Stimulated activated CD4-positive, alpha-beta T cell treated with anti-CD3 and anti-CD28 coated beads, Interleukin-12 subunit alpha, Interleukin-12 subunit beta, amount 100 ng/mL, for 4 hours (primary cell): Measurements from ENCODE around the gene VWF.

ENCODE experiments used
- DNase-seq: peaks from one replicate; pipeline ENCODE4 v3.0.0-alpha.2; 2020

VWF gene

DNA sequence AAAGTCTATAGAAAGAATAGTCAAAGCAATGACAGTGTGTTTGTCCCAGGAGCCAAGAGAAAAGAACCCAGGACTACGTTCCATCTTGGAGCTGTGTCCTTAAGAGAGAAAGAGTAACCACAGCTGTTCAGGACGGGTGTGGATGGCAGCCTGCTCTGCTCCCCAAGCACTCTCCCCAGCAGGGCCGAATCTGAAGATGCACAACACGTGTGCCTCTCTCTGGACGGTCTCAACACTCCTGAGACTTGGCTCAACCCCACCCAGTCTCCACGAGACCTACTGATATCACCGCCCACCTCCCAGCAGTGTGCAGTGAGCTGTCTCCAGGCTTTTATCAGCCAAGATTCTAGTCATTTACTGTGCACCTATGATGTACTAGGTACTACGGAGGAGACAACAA is 152.1 kb downstream of the VWF start:
- no peak for DNase-seq

DNA sequence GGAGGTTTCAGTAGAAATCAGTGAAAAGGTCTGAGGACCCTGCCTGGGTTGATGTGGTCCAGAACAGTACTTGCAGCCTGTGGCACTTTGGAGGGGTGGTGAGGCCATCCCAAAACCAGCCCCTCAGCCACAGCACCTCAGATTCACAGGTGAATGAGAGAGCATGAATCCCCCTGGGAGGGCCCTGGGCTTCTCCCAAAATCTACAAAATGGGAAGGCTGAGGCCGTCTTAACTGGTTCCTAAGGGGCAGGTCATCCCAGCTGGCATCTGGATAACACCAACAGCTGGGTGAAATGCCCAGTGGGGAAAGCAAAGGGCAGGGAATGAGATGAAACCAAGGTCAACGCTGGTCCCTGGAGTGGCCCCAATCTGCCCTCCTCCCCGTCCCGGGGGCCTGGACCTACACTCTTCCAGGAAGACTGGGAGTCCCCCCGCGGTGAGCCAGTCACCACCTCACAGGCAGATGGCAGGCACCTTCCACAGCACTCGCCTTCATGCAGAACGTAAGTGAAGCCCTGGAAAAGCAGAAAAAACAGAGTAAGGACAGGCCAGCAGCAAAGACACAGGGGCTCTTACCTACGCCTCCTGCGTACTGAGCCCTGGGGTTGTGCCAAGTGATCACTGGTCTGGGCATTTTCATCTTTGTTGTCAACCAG is 153.1 kb downstream of the VWF start:
- no peak for DNase-seq

DNA sequence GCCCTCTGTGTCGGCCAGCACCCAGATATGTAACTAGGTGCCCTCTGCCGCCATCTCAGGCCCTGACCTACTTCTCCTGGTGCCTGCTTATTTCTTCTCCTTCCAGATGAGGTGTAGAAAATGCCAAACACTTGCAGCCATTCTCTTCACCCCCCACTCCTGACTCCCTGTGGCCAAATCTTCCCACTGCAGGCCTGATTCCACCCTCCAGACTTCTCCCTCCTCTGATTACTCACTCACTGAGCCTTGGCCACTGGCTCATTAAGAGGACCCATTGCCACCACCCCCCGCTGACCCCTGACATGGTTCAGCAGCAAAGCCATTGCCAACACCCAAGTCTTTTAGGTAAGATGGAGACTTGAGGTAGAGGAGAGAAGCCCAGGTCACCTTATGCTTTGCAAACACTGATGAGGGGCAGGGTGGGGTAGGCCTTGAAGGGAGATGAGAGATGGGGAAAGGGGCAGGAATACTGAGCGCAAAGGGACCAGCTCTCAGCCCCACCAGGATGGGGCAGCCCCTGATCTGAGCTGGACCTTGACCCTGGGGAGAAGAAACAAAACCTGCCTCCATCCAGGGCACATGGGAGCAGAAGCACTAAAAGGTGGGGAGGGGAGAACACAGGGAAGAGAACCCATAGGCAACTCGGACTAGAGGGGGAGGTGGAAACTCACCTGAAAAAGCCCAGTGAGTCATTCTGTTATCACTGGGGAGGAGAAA is 154.3 kb downstream of the VWF start:
- DNase-seq: no peak

DNA sequence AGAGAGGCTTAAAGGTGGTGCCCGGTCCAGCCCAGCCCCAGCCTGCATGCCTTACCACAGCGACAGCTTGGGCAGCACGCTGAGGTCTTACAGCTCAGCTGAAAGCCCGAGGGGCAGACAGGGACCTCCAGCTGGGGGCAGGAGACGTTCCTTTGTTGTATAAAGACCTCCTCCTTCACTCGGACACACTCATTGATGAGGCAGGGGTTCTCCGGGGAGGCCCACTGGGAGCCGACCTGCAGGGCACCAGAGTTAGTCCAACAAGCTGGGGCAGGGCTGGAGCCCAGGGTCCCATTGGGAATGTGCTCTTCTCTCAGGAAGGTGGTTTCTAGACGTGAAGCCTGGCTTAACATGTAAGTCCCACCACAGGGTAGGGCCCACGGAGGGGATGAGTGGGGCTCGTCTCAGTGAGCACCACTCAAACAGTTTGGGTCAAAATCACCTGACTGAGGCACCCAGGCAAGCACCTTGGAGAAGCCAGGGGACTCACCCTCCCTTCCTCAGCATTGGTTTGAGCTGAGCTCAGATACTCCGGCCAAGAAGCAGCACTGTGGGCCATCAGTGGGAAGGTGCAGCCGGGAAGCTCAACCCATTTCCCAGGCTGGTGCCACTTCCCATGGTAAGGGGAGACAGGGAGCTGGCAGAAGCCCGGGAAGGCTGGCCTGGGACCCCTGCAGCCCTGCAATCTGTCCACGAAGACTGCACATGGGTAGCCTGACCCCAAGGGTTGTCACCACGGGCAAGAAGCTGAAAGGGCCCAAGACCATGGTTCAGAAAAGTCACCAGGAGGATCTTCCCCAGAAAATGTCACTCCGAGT is 155.1 kb downstream of the VWF start:
- no peak for DNase-seq

DNA sequence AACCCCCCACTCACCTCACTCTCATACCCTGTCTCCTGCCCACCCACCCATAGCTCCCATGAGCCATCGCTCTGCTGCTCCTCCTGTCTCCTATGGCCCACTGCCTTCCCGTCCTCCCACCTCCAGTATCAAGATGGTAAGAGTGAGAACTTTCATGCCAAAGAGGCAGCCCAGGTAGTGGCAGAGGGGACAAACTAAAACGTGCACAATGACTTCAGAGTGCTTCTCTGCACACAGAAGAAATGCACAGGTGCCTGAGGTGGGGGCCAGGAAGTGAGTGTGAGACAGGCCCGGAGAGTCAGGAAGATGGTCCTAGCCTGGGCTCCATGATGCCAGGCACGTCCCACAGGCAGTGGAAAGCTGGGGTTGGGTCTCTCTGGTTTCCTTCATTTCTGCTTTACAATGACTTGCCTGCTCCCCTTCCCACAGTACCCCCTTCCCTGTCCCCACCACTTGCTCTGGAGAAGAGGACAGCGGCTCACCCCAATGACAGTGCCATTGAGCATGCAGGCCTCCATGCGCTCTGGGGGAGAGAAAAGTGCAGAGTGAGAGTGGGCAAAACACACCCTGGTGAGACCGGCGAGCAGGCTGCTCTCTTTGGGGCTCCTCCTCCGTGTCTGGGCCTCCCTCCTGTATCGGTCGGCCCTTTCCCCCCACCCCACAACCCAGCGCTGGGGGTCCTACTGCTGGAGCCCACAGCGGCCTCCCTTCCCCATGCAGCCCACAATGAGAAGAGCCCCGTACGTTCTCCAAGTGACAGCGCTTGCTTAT is 156.6 kb downstream of the VWF start:
- no peak for DNase-seq

DNA sequence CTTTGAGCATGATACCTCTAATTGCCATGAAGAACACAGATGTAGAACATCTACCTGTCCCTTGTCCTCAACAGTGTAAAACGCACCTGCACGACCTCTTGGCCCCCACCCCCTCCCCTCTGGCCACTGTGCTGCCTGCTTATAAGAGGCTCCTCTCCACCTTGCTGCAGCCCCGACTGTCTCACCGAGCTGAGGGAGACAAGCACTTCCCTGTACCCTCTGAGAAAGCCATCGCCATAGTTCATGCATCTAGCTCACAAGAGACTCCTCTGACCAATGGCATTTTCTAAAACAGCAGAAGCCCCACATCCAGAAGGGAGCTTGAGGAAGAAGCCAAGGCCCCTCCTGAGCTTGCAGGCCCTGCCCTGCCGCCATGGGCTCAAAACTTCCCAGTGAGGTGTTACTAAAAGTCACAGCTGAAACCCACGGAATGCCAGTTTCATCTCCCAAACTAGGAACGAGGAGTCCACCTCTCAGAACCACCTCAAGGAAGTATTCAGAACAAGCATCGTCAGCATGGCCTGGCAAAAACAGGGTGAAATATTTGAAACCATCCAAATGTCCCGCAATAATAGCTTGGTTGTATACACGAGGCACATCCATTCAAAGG is 157.9 kb downstream of the VWF start:
- no peak for DNase-seq

DNA sequence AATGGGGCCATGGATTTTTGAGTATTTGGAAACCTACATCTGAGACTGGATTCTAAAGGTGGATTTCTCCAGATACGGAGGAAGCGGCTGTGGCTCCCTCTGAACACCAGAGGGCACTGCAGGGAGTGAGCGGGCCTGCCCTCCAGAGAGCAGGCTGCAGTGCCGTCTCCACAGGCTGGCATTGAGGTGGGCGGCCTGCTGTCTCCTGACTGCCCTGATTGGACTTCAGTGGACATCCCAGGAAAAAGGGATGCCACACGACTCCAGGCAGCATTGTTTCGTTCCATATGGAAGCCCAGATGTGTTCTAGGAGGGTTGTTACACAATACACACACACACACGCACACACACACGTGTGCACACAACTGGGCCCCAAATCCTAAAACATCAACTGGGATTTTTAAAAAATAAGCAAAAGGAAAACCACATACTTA is 158.5 kb downstream of the VWF start:
- DNase-seq: peak; percentile 38

DNA sequence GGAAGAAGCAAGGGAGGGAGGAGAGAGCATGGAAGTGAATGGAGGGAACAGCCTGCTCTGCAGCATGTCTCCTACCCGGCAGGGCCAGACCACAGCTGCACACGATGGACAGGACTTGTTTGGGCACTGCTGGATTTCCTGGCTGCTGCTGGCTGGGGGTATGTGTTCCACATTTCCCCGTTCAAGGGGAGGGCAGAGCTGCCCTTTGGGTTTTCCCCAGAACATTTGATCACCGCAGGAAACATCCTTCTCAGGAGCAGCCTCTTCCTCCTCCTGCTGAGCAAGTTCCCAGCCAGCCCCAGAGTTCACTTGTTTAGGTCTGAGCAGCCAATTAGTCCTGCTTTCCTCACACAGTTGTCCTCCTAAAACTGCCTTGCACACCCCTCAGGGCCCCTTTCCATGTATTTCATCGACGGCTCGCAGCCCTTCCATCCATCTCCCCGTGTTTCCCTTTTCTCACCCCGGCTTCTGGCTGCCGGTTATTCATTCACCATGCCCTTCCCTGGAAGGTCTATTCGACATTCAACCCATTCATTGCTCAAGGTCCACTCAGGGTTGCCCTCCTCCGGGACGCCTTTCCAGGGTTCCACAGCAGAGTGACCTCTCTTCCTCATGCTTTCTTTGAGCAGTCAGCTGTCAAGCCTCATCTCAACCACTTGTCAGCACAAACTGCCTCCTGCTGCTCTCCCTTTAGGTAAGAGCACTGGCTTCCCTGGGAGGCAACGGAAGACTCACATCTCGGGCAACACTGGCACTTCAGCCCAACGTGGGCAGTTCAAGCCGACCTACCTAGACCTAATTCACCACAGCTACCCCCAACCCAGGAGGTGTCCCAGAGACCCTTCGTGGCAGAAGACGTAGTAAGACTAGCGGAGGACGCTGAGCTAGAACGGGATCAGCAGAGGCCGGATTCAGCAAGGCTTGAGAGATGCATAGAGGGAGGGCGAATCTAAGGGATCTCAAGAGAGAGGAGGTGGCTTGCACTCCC is 159.3 kb downstream of the VWF start:
- no peak for DNase-seq

DNA sequence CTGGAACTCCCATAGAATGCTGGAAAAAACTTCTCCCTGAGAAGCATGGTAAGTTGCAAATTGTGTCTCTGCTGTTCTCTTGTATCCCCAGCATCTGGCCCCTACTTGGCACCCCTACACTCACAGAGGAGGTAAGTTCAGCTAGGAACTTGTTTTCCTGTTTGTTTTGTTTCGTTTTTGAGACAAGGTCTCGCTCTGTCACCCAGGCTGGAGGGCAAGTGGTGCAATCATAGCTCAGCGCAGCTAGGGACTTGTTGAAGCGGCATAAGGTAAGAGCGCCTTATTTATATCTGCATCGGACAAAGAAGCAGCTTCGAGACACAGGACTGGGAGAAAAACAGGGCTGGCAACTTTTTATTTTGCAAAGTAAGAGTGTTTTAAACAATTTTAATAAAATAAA is 161.0 kb downstream of the VWF start:
- no peak for DNase-seq

DNA sequence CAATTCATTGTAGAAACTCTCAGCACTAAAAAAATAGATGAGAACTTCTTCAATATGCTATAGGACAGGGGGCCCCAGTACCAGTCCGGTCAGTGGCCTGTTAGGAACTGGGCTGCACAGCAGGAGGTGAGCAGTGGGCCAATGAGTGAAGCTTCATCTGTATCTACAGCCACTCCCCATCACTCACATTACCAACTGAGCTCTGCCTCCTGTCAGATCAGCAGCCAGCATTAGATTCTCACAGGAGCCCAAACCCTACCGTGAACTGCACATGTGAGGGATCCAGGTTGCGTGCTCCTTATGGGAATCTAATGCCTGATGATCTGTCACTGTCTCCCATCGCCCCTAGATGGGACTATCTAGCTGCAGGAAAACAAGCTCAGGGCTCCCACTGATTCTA is 163.7 kb downstream of the VWF start:
- DNase-seq: no peak

DNA sequence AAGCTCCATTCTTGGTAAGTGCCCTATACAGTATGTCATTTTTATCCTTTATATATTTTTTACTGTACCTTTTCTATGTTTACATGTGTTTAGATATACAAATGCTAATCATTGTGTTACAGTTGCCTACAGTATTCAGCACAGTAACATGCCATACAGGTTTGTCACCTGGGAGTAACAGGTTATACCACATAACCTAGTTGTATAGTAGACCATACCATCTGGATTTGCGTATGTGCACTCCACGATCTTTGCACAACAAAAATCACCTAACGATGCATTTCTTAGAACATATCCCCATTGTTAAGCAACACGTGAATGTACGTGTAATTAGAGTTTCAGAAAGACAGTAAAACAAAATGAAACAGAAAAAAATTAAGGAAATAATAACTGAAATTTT is 167.5 kb downstream of the VWF start:
- no peak for DNase-seq

DNA sequence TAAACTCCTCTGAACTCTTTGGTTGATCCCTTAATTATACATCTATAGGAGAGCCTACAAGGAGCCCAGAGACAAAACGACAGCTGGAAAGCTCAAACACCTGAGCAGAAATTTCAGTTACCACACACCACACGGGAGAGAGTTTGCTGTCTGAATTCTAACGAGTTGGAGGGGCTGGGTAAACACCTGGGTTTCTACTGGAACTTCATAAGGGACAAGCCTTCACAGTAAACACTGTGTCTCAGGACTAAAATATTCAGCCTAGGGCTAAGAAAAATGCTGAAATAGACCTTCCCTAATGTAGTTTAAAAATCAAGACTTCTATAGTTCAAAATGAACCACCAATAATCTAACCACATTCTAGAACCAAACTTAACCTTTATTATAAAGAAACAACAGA is 169.8 kb downstream of the VWF start:
- DNase-seq: no peak

DNA sequence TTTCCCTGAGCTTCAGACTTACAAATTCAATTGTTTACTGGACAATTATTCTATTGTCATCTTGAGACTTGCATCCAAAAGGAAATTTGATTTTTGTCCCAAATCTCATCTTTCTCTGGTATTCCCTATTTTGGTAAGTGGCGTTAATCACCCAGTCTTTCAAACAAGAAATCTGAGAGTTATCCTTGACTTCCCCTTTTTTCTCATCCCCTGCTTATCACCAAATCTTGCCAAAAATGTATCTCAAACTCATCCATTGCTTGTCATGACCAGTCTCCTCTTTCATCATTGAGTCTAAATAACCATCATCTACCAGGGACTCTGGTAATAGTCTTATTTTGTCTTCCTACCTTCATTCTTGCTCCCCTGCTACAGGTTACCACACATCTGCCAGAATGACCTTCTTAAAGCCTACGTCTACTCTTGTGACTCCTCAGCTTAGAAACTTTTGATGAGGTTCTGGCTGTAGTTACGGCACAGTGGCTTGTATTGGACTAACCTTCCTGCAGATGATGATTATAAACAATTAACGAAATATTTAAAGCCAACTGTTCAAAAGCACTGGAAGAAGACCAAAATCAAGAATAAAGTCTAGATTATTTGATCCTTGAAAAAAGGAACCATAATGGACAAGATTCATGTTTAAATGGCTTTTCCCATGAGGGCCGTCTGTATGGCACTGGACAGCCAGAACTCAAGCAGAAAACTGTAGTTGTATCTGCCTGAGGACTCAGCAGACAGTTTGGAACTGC is 170.5 kb downstream of the VWF start:
- no peak for DNase-seq

DNA sequence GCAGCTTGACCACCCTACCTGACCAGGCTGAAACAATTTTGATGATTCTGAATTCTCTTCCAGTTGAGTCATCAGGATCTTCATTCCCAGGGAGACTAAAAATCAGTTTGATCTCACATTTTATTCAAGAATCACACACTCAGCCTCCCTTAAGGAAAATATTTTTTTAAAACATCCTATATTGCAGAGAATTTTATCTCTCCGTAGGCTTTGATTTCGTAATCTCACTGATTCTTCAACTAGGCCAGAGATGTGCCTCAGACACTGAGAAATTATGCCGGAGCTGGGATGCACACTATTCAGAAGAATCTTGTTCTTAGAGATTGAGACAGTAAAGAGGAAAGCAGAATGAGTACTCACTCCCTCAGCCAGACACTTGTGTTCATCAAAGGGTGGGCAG is 172.4 kb downstream of the VWF start:
- DNase-seq: no peak

DNA sequence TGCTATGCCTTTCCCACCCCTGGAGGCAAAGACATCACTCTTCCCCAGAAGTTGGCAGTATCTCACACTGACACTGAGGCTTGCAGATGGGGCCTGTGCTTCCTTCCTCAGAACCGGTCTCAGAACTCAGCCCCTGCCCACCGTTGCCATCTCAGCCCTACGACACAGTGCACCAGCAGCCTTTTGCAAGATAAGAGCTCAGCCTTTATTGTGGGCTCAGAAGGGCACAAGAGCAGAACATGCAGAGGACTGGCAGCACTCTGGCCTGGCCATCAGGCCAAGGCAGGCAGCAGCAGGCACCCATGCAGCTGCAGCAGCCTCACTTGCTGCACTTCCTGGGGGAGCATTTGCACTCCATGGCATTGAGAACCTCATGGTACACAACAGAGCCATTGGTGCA is 175.8 kb downstream of the VWF start:
- DNase-seq: no peak

DNA sequence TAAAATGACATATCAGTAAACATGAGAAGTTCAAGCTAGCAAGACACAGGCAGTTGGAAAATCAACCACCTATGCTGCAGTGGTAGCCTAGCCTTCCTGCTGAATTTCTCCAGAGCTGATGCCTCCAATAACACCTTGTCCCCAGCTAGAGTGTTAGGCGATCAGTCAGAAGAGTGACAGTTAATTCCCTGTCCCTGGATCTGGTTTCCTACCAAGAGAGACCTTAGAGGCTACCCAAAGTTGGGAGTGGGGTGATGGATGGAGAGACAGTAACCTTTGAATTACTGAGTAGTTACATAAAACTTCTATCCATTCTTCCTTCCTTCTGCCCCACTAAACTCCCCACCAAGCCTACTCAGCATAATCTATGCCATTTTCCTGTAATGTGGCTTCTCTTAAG is 177.5 kb downstream of the VWF start:
- DNase-seq: no peak

DNA sequence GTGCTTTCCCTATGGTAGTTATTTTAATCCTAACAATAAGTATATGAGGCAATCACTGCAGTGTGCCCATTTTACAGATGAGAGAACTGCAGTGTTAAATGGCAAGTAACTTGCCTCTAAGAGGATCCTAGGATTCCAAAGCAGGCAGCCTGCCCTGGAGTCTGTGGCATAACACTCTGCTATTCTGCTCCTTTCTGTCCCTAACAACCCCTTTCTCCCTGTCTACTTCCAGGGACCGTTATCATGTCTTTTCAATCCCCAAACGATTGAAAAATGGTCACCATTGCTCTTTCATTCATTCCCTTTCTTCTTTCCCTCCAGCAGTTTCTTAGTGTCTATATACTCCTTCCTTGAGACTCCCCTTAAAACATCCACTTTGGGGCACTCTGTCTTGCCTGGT is 178.1 kb downstream of the VWF start:
- DNase-seq: no peak

DNA sequence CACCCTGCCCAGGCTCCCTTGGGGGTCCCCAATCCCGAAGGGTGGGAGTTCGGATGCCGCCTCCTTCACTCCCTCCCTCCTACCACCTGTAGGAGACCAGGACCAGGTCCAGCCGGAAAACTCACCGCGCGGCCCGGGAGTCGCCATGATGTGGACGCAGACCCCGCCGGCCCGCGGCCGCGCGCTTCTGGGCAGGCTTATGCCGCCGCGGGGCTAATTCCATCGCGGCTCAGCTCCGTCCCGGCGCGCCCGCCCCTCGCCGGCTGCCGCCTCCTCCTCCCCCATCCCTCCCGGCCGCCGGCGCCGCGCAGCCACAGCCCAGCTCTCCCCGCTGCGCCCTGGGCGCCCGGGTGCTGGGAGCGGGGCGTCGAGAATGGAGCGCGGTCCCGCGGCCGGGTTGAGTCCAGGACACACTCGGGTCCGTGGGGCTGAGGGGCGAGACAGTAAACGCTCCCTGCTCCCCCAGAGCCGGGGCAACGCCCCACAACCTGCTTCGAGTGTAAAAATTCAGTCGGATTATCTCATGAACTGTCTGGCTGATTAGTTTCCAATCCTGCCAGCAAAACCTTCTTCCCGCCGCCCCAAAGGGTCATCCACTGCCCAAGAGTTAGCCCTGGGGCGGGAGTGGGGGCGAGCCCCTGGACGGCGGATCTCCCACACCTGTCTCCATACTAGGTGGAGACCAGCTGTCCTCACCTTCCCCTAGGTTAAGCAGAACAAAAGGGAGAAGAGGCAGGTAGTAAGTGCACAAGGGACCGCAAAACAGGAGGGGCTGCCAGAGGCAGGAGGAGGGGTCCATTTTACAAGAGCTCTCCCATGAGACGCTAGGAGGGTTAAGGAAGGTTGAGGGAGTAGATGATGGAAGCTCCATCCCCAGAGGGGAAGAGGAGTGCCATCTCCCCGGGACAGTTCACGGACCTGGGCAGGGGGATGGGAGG is 179.1 kb downstream of the VWF start, which contains the start of gene ANO2:
ANO2 (minus strand) TSS at position 189 of the 938 bp plus-strand sequence; CDS start at position 147, 42 bp downstream.
- no peak for DNase-seq

DNA sequence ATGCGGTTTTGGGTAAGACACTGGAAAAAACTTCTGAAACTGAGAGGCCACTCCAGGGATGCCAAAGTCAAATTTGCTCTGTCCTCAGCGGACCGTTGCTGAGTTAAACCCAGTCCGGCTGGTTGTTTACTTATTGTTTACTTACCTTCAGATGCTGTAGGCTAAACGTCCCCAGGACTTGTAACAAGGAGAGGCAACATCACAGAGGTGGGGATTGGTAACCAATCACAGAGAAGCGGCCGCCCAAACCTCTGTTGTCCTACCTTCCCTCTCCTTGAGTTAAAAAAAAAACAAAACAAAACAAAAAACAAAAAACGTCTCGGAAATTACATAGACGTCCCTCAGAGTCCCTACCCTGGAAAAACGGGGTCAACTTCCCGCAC is 179.8 kb downstream of the VWF start:
- DNase-seq: no peak
